Measurements from ENCODE around the gene GET4.
"Not testable (repeated sequence)": the region's sequence is repeated elsewhere in the genome, so short reads cannot be mapped to it uniquely, and the experiment has no call there.

Gene GET4

DNA sequence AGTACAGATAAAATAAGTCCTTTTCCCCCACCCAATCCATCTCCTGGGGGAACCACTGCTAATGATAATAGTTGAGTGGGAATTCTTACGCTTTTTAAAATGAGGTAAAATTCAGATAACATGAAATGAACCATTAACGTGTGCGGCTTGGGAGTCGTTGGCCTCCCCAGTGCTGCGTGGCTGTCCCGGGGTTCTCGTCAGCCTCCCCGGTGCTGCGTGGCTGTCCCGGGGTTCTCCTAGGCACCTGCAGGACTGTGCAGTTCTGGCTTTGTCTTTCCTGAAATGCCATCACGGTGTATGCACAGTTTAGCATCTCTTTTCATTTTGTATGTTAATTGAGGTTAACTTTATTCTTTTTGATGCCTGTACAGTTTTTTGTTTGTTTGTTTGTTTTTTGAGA is 30.6 kb upstream of the GET4 start:
- no peak for DNase-seq

DNA sequence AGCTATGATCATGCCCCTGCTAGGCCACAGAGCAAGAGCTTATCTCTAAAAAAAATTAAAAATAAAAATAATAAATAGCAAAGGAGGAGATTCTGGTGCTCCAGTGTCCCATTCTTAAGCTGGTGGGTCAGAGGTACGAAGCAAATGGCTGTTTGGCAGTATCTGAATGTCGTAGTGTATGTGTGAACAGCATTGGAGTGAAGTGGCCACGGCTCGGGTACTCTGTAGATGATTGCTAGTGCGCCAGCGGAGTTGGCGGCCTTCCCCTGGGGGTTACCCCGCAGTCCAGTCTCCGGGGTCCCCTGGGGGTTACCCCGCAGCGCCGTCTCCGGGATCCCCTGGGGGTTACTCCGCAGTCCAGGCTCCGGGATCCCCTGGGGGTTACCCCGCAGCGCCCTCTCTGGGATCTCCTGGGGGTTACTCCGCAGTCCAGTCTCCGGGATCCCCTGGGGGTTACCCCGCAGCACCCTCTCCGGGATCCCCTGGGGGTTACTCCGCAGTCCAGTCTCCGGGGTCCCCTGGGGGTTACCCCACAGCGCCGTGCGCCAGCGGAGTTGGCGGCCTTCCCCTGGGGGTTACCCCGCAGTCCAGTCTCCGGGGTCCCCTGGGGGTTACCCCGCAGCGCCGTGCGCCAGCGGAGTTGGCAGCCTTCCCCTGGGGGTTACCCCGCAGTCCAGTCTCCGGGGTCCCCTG is 29.2 kb upstream of the GET4 start:
- not testable (repeated sequence) for DNase-seq

- DNase-seq: not testable (repeated sequence)
Observed at GRCh38 chr7:847728-848127, 28.6 kb upstream of the GET4 start.

- no peak for DNase-seq
Observed at GRCh38 chr7:849145-849544, 27.2 kb upstream of the GET4 start.

DNA sequence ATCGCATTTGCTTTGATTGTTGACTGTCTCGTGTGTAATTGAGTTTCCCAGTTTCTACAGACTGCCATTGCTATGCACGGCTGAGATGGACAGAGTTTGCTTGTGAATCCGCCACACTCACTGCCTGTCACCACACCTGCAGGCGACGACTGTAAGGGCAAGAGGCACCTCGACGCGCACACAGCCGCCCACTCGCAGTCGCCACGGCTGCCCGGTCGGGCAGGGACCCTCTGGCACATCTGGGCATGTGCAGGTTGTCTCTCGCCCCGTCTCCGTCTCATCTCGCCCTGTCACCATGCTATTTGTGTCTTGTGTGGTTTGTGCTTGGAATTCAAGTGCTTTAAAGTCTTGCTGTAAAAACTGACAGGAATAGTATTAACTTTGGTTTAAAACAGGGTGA is 26.6 kb upstream of the GET4 start:
- DNase-seq: no peak

GRCh38 chr7:851204-851603 is 25.1 kb upstream of the GET4 start:
- DNase-seq: no peak

GRCh38 chr7:853366-854117 is 22.8 kb upstream of the GET4 start:
- DNase-seq: no peak

DNA sequence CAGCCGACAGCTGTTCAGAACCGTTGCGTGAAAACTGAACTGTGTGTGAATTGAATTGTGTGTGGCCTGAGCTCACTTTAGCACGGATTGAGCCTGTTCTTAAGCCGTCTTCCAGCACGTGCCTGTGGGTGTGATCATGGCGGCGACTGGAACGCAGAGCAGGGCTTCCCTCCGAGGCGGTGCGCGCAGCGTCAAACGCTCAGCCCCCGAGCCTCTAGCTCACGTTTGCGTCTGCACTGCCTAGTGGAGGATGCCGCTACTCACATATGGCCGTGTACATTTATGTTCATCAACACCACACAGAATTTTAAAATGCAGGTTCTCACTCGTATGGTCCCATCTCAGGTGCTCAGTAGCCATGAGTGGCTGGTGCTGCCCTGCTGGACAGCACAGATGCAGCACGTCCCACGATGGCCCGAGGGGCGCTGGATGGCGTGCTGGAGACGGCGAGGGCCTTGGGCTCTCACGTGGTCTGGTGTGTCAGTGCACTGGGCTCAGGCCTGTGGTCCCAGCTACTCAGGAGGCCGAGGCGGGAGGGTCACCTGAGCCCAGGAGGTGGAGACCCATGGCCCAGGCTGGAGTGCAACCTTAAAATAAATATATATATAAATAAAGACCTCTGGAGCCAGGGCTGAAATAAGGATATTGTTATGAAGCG is 22.1 kb upstream of the GET4 start:
- no peak for DNase-seq

DNA sequence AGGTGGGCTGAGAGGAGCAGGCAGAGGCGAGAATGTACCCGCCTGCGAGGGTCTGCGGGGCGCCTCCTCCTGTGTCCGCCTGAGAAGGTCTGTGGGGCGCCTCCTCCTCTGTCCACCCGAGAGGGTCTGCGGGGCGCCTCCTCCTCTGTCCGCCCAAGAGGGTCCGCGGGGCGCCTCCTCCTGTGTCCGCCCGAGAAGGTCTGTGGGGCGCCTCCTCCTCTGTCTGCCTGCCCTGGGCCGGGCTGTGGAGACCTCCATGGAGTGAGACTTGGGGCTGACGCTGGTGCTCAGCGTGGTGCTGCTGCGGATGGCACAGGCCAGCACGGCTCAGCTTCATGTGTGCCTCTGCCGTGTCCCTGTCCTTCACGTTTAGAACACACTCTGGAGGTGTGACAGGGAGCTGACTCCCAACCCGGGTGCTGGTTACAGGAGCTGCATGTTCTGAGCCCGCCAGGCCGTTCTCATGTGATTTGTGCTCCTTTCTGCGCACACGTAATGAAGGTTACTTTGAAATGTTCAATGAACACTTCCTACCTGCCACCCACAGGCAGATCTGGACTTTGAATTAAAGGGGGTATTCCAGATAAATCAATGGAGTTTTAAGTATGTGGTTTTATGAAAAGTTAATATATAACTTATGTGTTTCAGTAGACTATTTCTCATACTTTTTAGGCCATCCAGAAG is 20.5 kb upstream of the GET4 start:
- no peak for DNase-seq

- no peak for DNase-seq
Observed at GRCh38 chr7:856444-857095, 19.8 kb upstream of the GET4 start.

DNA sequence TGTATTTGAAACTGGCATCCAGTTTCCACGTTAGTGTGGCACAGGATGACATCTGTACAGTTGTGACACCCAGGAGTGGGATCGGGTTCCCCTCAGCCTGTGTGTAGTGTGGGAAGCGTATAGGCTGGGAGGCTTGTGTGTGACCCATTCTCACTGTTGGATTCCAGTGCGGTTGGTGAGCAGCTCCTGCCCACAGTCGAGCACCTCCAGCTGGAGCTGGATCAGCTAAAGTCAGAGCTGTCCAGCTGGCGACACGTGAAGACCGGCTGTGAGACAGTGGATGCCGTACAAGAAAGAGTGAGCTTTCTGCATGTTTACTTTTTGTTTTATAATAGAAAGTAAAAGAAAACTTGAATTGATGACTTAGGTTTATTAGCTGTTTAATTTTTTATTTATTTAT is 18.7 kb upstream of the GET4 start:
- DNase-seq: no peak

GRCh38 chr7:859359-860030 is 16.9 kb upstream of the GET4 start:
- DNase-seq: no peak

DNA sequence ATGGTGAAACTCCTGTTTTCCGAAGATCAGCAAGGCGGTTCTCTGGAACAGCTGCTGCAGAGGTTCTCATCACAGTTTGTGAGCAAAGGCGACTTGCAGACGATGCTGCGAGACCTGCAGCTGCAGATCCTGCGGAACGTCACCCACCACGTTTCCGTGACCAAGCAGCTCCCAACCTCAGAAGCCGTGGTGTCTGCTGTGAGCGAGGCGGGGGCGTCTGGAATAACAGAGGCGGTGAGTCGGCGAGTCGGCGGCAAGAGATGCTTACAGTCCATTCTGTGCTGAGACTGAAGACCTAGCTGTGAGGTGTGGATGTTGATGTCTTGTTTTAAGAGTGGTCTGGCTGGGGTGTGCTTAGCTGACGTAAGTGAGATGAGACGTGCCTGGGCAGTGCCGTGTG is 16.2 kb upstream of the GET4 start:
- DNase-seq: no peak

GRCh38 chr7:861222-861621 is 15.1 kb upstream of the GET4 start:
- DNase-seq: no peak

DNA sequence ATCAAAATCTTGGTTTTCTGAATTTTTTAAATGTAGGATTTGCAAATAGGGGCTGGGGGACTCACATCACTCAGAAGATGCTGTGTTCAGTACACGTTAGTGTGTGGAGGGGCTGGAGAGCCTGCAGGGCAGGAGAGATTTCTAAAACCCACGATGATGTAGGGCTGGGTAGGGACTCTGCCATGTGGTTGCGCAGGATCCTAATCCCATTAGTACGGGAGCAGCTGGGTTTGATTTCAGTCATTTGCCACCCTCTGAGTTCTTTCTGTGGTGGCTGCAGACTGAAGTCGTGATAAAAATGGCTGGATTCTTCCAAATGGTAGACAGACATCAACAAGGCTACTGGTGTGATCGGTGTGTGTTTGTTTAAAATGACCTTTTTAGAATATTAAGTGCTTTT is 14.2 kb upstream of the GET4 start:
- DNase-seq: no peak

GRCh38 chr7:863106-863505 is 13.2 kb upstream of the GET4 start:
- no peak for DNase-seq

GRCh38 chr7:865921-866320 is 10.4 kb upstream of the GET4 start:
- DNase-seq: no peak

DNA sequence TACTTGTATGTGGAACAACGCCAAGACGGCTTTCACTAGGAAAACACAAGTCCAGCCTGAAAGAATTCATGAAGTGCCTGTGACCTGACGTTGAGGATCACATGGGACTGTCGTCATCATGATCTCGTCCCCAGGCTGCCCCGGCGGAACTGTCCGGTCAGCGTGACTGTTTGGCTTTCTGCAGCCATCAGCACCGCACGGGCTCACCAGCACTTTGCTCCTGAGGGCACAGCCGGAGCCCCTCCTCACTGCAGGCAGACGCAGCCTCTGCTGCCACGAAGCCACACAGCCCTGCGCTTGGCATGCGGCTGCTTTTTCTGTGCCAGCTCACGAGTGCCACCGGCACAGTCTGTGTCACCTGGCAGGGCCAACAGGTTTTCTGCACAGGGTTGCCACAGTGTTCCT is 9.4 kb upstream of the GET4 start:
- DNase-seq: no peak

- no peak for DNase-seq
Observed at GRCh38 chr7:867406-868188, 8.8 kb upstream of the GET4 start.

- no peak for DNase-seq
Observed at GRCh38 chr7:868189-868486, 8.2 kb upstream of the GET4 start.

DNA sequence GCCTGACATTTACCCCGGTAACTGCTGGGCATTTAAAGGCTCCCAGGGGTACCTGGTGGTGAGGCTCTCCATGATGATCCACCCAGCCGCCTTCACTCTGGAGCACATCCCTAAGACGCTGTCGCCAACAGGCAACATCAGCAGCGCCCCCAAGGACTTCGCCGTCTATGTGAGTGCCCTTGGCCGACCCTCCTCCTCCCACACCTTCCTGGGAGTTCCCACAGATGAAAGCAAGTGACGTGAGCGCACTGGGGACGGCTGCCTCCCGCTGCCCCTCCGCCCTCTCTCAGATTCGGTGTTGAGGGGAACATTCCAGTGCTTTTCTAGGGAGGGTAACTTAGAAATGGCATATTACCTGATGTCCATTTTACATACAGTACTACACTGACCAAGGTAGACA is 7.0 kb upstream of the GET4 start:
- no peak for DNase-seq
